SJSA1 (cell line): ENCODE data around the gene SLC7A8. TPM values are rescaled to one million over a fixed set of nuclear protein-coding genes. Genes with fewer than 3 reads are reported as not detected.

Experiments
- DNase-seq, 2 experiments: peaks; one replicate each; pipeline ENCODE4 v3.0.0-alpha.2; 2015 to 2020; ENCODE audit warnings: low spot score in 2 of 2, low read depth in 1 of 2
- H3K27ac ChIP-seq: fragments of 250-450 bp; sonication (Bioruptor Pico); 2 replicates; pipeline ENCODE4 v1.5.1; 2020; ENCODE audit warnings: mild to moderate bottlenecking, moderate library complexity
- H3K27me3 ChIP-seq: fragments of 250-450 bp; sonication (Bioruptor Pico); replicated peaks from 2 replicates; pipeline ENCODE4 v1.5.1; 2020; ENCODE audit warnings: mild to moderate bottlenecking, moderate library complexity
- H3K36me3 ChIP-seq: fragments of 250-450 bp; sonication (Bioruptor Pico); 2 replicates; pipeline ENCODE4 v1.5.1; 2020; ENCODE audit warnings: mild to moderate bottlenecking
- H3K4me1 ChIP-seq: fragments of 250-450 bp; sonication (Bioruptor Pico); replicated peaks from 2 replicates; pipeline ENCODE4 v1.6.1; 2021; ENCODE audit warnings: mild to moderate bottlenecking
- H3K4me3 ChIP-seq: fragments of 250-450 bp; sonication (Bioruptor Pico); 2 replicates; pipeline ENCODE4 v1.5.1; 2020; ENCODE audit warnings: mild to moderate bottlenecking
- H3K9me3 ChIP-seq: fragments of 250-450 bp; sonication (Bioruptor Pico); replicated peaks from 2 replicates; pipeline ENCODE4 v1.5.1; 2020; ENCODE audit warnings: mild to moderate bottlenecking
- total RNA-seq: library from RNA; depleted of rRNA; stranded (reverse); fragments of >200 nt; shearing (Covaris generic); gene quantifications from 2 replicates; pipeline ENCODE4 v1.2.3, GENCODE V29; 2014

Gene SLC7A8
- total RNA-seq, 1 experiment from 2014 or later = 0.45 TPM

- no peak overlapping the region for H3K27ac ChIP-seq
Measured at GRCh38 chr14:23174296-23175184, 8.9 kb downstream of the SLC7A8 start.

DNA sequence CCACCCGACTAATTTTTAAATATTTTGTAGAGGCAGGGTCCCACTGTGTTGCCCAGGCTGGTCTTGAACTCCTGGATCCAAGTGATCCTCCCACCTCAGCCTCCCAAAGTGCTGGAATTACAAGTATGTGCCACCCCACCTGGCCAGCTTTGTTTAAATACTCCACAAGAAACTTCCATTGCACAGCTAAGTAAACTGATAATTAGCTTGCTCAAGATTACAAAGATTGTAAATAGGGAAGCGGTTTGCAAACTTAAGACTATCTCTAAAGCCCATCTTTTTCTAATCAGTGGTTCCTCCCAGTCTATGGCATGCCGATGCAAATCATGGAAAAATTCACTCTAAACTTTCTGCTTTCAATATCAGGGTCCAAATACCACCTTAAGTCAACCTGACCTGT, 9.7 kb downstream of the SLC7A8 start:
- Histone ChIP-seq H3K9me3 (no peaks in the 10 kb centered on the region), H3K4me1 (0 out of 2 replicates have a peak, but pooled peaks cover 4% of the 10 kb centered on the region), H3K27me3 (peaks cover 7% of the 10 kb centered on the region; the same call in 1 of the 2 replicates), H3K36me3 (no peaks in the 10 kb centered on the region), H3K27ac (no peak overlapping the region), H3K4me3 (no peak overlapping the region)
- no peak for DNase-seq

More at GRCh38 chr14:23174296-23175184, 8.9 kb downstream of the SLC7A8 start:
- no peak for DNase-seq
- H3K36me3 ChIP-seq = no peaks in the 10 kb centered on the region
- H3K9me3 ChIP-seq = no peaks in the 10 kb centered on the region
- H3K27me3 ChIP-seq = peaks cover 7% of the 10 kb centered on the region; the same call in 1 of the 2 replicates
- H3K4me3 ChIP-seq = no peak overlapping the region
- 0 out of 2 replicates have a peak, but pooled peaks cover 4% of the 10 kb centered on the region for H3K4me1 ChIP-seq

DNA sequence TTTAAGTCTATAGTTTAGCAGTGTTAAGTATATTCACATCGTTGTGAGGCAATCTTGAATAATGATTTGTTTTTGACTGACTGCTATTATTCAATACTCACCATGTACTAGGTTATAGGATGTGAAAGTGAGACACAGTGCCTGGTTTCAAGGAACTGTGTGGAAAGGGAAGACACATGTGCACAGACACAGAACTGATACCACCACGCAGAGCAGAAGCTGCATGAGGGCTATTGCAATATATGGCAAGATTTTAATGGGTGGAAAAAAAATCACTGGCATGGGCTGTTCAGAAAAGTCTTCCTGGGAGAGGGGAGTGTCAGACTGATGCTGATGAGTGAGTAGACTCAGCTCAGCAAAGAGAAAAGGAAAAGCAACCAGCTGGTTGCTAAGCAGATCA, 10.4 kb downstream of the SLC7A8 start:
- no peak overlapping the region for H3K4me3 ChIP-seq
- no peak for DNase-seq
- peaks cover 7% of the 10 kb centered on the region; the same call in 1 of the 2 replicates for H3K27me3 ChIP-seq

DNA sequence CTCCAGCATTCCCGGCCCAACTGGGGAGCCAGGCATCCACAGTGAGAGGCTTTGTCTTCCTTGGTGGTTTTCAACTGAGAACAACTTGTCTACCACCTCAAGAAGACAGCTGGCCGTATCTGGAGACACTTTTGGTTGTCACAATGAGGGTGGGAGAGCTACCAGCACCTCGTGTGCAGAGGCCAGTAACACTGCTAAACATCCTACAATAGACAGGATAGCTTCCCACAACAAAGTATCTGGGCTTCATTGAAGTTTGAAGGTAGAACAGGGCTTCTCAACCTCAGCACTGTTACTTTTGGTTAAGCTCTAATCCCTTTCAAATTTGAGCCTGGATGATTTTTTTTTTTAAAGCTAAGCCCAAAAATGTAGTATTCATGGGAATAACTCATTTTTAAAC, 10.9 kb downstream of the SLC7A8 start:
- Histone ChIP-seq H3K9me3 (no peaks in the 10 kb centered on the region), H3K36me3 (no peaks in the 10 kb centered on the region), H3K27me3 (0 out of 2 replicates have a peak, but pooled peaks cover 7% of the 10 kb centered on the region), H3K4me1 (0 out of 2 replicates have a peak, but pooled peaks cover 4% of the 10 kb centered on the region), H3K27ac (no peak overlapping the region), H3K4me3 (no peak overlapping the region)
- no peak for DNase-seq

More for the DNA sequence above, 10.4 kb downstream of the SLC7A8 start:
- no peaks in the 10 kb centered on the region for H3K9me3 ChIP-seq
- H3K4me1 ChIP-seq = 0 out of 2 replicates have a peak, but pooled peaks cover 4% of the 10 kb centered on the region
- H3K27ac ChIP-seq = no peak overlapping the region
- H3K36me3 ChIP-seq = no peaks in the 10 kb centered on the region

DNA sequence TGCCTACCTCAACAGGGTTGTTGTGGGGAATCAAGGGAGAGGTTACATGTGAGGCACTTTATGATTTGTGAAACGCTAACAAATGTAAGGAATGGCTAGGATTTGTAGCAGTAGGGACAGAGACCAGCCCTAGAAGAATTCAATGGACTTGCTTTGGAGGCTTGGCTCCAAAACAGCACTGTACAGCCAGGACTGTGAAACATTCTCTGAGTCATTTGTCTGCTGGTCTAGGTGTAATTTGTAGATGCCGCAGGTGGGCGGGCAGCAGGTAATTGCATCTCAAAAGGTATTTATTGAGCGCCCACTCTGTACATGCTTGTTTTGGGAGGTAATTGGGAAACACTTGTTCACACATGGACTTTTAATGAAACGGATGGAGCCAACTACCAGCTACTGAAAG, 11.4 kb downstream of the SLC7A8 start:
- no peak for DNase-seq
- no peaks in the 10 kb centered on the region for H3K36me3 ChIP-seq
- H3K27ac ChIP-seq = no peak overlapping the region
- 0 out of 2 replicates have a peak, but pooled peaks cover 4% of the 10 kb centered on the region for H3K4me1 ChIP-seq
- 0 out of 2 replicates have a peak, but pooled peaks cover 4% of the 10 kb centered on the region for H3K27me3 ChIP-seq
- H3K9me3 ChIP-seq = no peaks in the 10 kb centered on the region
- H3K4me3 ChIP-seq = no peak overlapping the region

DNA sequence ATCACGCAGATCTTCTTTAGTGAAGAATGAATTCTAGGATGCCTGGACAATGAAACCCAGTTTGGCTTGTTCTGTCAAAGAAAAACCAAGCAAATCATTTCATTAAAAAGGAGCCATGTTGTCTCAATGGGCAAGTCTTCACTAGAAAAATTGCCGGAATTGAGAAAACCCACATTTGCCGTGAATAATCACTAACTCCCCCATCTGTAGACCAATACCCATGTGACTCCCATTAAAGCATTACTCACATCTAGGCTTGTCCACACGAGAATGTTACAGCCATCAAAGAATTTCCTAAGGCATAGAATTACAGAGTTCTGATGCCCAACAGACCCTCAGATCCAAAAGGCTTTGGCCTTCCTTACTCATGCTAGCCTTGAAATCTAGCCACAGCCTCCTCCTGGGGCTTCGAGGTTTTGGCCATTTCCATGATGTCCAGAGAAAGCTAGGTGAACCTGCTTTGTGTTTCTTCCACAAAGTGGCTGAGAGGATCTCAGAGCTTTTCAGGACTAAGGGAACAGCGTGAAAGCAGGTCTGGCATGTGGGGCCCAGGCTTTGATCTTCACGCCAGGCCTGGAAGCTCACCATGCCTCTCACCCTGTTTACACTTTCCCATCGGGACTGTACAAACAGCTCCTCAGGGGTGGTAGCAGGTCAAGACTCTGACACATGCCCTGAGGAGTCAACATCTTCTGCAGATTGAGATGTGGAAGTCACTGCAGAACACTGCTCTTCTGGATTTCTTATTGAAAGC, 12.1 kb downstream of the SLC7A8 start:
- Histone ChIP-seq H3K27ac (no peak overlapping the region), H3K4me1 (0 out of 2 replicates have a peak, but pooled peaks cover 4% of the 10 kb centered on the region), H3K9me3 (no peaks in the 10 kb centered on the region)

GRCh38 chr14:23169622-23170021, 13.8 kb downstream of the SLC7A8 start:
- Histone ChIP-seq H3K36me3 (no peaks in the 10 kb centered on the region), H3K9me3 (no peaks in the 10 kb centered on the region), H3K4me1 (no peaks in the 10 kb centered on the region), H3K27ac (no peak overlapping the region), H3K27me3 (0 out of 2 replicates have a peak, but pooled peaks cover 2% of the 10 kb centered on the region), H3K4me3 (no peak overlapping the region)
- no peak for DNase-seq

More for the DNA sequence above, 12.1 kb downstream of the SLC7A8 start:
- H3K36me3 ChIP-seq = no peaks in the 10 kb centered on the region
- H3K4me3 ChIP-seq = no peak overlapping the region
- DNase-seq = no peak
- 0 out of 2 replicates have a peak, but pooled peaks cover 2% of the 10 kb centered on the region for H3K27me3 ChIP-seq

GRCh38 chr14:23168246-23168645, 15.2 kb downstream of the SLC7A8 start:
- H3K4me3 ChIP-seq = no peak overlapping the region
- no peaks in the 10 kb centered on the region for H3K36me3 ChIP-seq
- H3K27ac ChIP-seq = no peak overlapping the region
- H3K9me3 ChIP-seq = no peaks in the 10 kb centered on the region
- 0 out of 2 replicates have a peak, but pooled peaks cover 2% of the 10 kb centered on the region for H3K27me3 ChIP-seq
- no peaks in the 10 kb centered on the region for H3K4me1 ChIP-seq
- DNase-seq = no peak

GRCh38 chr14:23167116-23167847, 16.2 kb downstream of the SLC7A8 start:
- H3K36me3 ChIP-seq = no peaks in the 10 kb centered on the region
- H3K27me3 ChIP-seq = 0 out of 2 replicates have a peak, but pooled peaks cover 2% of the 10 kb centered on the region
- no peak overlapping the region for H3K4me3 ChIP-seq
- DNase-seq = no peak
- H3K4me1 ChIP-seq = no peaks in the 10 kb centered on the region
- no peak overlapping the region for H3K27ac ChIP-seq
- H3K9me3 ChIP-seq = no peaks in the 10 kb centered on the region

DNA sequence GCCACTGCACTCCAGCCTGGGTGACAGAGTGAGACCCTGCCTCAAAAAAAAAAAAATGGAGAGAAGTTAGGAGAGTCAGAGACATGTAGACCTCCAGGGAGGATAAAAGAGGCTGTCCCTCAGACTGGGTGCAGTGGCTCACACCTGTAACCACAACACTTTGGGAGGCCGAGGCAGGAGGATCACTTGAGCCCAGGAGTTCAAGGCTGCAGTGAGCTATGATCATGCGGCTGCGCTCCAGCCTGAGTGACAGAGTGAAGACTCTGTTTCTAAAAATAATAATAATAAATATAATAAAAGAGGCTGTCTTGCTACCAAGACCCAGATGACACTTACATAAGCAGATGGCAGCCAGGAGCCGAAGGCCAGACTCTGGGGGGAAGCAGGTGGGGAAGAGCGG, 18.5 kb downstream of the SLC7A8 start:
- Histone ChIP-seq H3K4me1 (no peaks in the 10 kb centered on the region), H3K27me3 (0 out of 2 replicates have a peak, but pooled peaks cover 2% of the 10 kb centered on the region), H3K9me3 (no peaks in the 10 kb centered on the region), H3K4me3 (no peak overlapping the region), H3K27ac (no peak overlapping the region), H3K36me3 (no peaks in the 10 kb centered on the region)
- no peak for DNase-seq

GRCh38 chr14:23164250-23164649, 19.2 kb downstream of the SLC7A8 start:
- Histone ChIP-seq H3K4me1 (no peaks in the 10 kb centered on the region), H3K9me3 (no peaks in the 10 kb centered on the region), H3K4me3 (no peak overlapping the region), H3K27ac (no peak overlapping the region), H3K36me3 (no peaks in the 10 kb centered on the region), H3K27me3 (no peaks in the 10 kb centered on the region)
- no peak for DNase-seq

DNA sequence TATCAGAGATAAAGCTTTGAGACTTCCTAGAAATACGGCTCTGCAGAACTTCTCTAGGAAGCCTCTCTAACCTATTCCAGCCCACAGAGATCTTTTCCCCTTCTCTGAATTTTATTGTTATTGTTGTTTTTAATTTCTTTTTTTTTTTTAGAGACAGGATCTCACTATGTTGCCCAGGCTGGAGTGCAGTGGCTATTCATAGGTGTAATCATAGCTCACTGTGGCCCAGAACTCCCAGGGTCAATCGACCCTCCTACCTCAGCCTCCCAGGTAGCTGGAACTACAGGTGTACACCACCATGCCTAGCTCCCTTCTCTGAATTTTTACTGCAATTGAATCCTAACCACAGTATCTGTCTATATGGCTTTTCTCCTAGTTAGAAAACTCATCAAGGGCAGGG, 19.6 kb downstream of the SLC7A8 start:
- Histone ChIP-seq H3K4me3 (no peak overlapping the region), H3K36me3 (no peaks in the 10 kb centered on the region), H3K4me1 (no peaks in the 10 kb centered on the region), H3K27ac (no peak overlapping the region), H3K27me3 (no peaks in the 10 kb centered on the region), H3K9me3 (no peaks in the 10 kb centered on the region)
- no peak for DNase-seq

DNA sequence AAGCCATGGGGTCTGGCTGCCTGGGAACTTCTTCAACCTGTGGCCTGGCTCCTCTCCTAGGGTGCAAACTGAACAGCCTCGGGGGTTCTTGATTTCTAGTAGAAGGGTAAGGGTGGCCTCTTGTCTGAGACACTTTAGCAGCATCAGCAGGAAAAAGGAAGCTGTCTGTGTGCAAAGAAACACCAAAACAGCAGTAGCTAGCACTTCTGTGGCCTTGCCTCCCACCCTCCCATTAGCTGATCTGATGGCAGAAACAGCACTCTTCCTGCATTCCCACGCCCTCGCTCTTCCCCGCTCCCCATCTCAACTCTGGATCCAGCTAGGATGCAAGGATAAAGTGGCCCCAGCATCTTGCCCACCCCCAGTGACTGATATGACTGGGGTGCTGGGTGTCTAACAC, 20.7 kb downstream of the SLC7A8 start:
- H3K27ac ChIP-seq = no peak overlapping the region
- H3K36me3 ChIP-seq = no peaks in the 10 kb centered on the region
- H3K4me1 ChIP-seq = no peaks in the 10 kb centered on the region
- no peak overlapping the region for H3K4me3 ChIP-seq
- H3K9me3 ChIP-seq = no peaks in the 10 kb centered on the region
- no peak for DNase-seq
- H3K27me3 ChIP-seq = no peaks in the 10 kb centered on the region
